GM19324 (cell line): ENCODE measurements around the gene UGCG.

Source experiments
- ATAC-seq: cut with Tn5 transposase; IDR thresholded peaks from one replicate; pipeline ENCODE4 v1.9.1; 2021; ENCODE audit warnings: mild to moderate bottlenecking, moderate library complexity; ENCODE audit not compliant: unreplicated experiment, low FRiP score

The UGCG gene

GRCh38 chr9:111975709-111976108 is 79.1 kb downstream of the UGCG start:
- no peak for ATAC-seq

DNA sequence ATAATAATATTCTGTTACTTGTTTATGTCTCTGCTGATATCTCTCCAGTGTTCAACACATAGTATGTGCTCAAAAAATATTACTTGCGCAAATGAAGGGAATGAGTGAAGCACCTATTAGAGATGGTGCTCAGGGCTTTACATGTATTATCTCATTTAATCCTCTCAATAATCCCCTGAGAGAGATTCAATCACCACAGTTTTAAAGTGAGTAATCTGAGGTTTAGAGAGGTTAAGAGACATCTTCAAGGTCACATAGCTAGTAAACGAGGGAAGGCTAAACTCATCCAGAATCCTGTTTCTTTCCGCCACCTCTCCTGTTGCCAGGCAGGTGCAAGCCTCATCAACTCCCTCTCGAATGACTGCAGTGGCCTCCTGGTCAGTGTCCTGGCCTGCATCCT is 82.0 kb downstream of the UGCG start:
- ATAC-seq = no peak

DNA sequence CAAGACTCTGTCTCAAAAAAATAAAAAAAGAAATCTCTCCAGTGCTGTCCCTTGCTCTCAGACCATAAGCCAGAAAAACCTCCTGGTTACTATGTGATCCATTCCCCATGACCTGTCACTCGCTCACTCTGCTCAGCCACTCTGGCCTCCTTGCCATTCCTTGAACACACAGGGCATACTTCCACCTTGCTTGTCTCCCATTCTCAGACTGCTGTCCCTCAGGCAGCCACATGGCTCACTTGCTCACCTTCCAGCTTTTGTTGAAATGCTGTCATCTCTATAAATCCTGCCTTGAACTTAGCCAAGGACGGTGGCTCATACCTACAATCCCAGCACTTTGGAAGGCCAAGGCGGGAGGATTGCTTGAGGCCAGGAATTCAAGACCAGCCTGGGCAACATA is 82.9 kb downstream of the UGCG start:
- no peak for ATAC-seq

DNA sequence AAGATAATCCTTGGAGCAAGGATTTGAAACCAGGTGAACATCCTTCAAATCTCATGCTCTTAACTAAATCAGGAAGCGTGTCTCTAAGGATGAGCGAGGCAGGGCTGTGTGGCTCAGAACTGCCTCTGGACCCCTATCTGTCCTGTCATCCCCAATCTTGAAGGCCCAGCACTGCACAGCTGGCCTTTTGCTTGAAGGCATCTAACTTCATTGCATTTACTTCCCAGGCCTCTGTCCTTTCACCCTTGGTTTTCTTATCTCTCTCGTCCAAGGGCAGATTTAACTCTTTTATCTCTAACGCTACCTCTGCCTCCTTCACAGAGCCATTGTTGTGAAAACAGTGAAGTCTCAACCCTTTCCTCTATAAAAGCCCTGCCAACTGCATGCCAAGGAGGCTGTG is 83.8 kb downstream of the UGCG start:
- ATAC-seq = no peak

DNA sequence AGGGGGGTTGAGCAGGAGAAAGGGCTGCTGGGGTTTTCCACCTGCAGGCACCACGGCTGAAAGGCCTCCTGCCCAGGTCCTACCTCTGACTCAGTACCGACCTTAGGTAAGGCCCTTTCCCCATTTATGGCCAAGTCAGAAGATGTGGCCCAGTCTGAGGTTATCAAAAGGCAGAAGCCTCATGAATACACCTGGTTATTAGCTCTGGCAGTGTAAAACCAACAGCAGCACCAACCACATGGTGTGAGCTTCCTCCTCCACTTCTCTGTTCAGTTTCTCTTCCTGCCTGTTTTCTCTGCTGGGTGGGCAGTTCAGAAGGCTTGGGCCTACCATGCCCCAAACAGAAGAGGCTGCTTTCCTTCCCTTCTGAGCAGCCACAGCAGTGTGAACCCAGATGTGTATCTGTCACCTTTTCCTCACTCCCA is 86.9 kb downstream of the UGCG start:
- ATAC-seq = peak; percentile 65

DNA sequence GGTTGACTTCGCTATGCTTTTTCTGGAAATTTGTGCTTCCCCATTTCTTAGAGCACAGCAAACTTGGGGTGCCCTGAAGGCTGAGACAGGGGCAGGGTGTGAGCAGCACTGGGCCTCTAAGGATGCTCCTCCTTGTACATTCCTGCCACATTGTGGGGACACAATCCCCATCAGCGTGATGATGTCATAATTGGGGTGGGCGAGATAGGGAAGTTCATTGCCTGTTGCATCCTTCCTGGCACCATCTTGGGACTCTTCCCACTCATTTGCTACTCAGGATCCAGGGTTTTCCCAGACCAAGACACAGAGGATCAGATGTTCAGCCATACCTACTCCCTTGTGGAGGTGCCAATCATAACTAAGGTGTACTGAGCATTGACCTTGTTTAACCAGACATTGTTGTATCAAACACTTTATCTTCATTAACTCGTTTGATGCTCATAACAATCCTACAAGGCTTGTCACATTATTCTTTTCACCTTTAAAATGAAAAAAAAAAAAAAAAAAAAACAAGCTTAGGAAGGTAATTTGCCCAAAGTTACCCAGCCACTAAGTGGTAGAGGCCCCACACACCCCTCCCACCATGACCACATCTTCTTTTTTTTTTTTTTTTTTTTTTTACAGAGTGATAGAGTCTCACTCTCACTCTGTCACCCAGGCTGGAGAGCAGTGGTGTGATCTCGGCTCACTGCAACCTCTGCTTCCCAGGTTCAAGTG is 87.6 kb downstream of the UGCG start:
- ATAC-seq = no peak
